ENCODE measurements around the gene BEST1. TPM values are rescaled to one million over a fixed set of nuclear protein-coding genes. Genes with fewer than 3 reads are reported as not detected.

The BEST1 gene
- total and polyA plus RNA-seq, 2 of the 13 experiments (the other 11 are each of a cell fraction or from before 2014, with no cell fraction given): 0.09 to 0.65 TPM

DNA sequence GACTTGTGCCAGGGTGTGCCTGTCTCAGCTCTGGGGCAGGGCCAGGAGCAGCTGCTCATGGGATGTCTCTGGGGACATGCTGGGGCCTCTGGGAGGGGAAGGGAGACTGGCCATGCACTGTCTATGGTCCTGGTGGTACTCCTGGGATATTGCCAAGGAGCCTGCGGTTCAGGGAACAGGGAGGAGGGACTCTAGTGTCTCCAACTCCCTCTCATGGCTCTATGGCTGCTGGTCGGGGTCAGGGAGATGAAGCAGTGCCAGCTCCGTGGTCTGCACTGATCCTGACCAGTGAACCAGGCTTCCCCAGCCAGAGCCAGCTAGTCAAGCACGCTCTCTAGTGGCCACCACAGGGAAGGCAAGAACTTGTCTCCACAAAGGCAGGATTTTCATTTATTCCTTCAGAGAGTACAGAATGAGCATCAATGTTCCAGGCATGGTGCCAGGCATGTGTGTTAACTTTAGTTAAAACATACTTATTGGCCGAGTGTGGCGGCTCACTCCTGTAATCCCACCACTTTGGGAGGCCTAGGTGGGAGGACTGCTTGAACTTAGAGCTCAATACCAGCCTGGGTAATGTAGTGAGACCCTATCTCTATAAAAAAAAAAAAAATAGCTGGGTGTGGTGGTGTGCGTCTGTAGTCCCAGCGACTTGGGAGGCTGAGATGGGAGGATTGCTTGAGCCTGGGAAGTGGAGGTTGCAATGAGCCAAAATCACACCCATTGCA is 2.5 kb upstream of the BEST1 start (continued):
- TF ChIP-seq FOXM1 (CRISPR knock-in tag; IDR thresholded peaks at IDR 0.05): no peak
- TF ChIP-seq, protein P1, sequence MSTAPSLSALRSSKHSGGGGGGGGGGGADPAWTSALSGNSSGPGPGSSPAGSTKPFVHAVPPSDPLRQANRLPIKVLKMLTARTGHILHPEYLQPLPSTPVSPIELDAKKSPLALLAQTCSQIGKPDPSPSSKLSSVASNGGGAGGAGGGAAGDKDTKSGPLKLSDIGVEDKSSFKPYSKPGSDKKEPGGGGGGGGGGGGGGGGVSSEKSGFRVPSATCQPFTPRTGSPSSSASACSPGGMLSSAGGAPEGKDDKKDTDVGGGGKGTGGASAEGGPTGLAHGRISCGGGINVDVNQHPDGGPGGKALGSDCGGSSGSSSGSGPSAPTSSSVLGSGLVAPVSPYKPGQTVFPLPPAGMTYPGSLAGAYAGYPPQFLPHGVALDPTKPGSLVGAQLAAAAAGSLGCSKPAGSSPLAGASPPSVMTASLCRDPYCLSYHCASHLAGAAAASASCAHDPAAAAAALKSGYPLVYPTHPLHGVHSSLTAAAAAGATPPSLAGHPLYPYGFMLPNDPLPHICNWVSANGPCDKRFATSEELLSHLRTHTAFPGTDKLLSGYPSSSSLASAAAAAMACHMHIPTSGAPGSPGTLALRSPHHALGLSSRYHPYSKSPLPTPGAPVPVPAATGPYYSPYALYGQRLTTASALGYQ (CRISPR knock-in tag; IDR thresholded peaks at IDR 0.05): no peak
- TF ChIP-seq KDM5A (IDR thresholded peaks at IDR 0.05; ENCODE audit: borderline replicate concordance, low read length): no peak
- 0 out of 2 replicates have a peak, but pooled peaks have one; percentile 32 for TF ChIP-seq ZNF543 (CRISPR knock-in tag; IDR thresholded peaks at IDR 0.05)
- no peak for TF ChIP-seq STAT5B (CRISPR knock-in tag; IDR thresholded peaks at IDR 0.05)
- no peak for TF ChIP-seq ZNF564 (CRISPR knock-in tag; IDR thresholded peaks at IDR 0.05)
- no peak for TF ChIP-seq SMARCE1 (IDR thresholded peaks at IDR 0.05; ENCODE audit: borderline replicate concordance)
- no peak for TF ChIP-seq BRCA1 (CRISPR knock-in tag; IDR thresholded peaks at IDR 0.05)
- no peak for TF ChIP-seq ZC3H13 (CRISPR knock-in tag; IDR thresholded peaks at IDR 0.05)
- no peak for TF ChIP-seq ZNF33A (CRISPR knock-in tag; IDR thresholded peaks at IDR 0.05; ENCODE audit: borderline replicate concordance)
- TF ChIP-seq CEBPG (CRISPR knock-in tag; IDR thresholded peaks at IDR 0.05): no peak
- TF ChIP-seq, protein P2, sequence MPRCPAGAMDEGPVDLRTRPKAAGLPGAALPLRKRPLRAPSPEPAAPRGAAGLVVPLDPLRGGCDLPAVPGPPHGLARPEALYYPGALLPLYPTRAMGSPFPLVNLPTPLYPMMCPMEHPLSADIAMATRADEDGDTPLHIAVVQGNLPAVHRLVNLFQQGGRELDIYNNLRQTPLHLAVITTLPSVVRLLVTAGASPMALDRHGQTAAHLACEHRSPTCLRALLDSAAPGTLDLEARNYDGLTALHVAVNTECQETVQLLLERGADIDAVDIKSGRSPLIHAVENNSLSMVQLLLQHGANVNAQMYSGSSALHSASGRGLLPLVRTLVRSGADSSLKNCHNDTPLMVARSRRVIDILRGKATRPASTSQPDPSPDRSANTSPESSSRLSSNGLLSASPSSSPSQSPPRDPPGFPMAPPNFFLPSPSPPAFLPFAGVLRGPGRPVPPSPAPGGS (CRISPR knock-in tag; IDR thresholded peaks at IDR 0.05): no peak
- TF ChIP-seq, protein P3, sequence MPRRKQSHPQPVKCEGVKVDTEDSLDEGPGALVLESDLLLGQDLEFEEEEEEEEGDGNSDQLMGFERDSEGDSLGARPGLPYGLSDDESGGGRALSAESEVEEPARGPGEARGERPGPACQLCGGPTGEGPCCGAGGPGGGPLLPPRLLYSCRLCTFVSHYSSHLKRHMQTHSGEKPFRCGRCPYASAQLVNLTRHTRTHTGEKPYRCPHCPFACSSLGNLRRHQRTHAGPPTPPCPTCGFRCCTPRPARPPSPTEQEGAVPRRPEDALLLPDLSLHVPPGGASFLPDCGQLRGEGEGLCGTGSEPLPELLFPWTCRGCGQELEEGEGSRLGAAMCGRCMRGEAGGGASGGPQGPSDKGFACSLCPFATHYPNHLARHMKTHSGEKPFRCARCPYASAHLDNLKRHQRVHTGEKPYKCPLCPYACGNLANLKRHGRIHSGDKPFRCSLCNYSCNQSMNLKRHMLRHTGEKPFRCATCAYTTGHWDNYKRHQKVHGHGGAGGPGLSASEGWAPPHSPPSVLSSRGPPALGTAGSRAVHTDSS (CRISPR knock-in tag; conservative IDR thresholded peaks at IDR 0.05): no peak
- peak; percentile 79; the same call in 1 of the 2 replicates for TF ChIP-seq ERF (CRISPR knock-in tag; IDR thresholded peaks at IDR 0.05)
- TF ChIP-seq, protein P4, sequence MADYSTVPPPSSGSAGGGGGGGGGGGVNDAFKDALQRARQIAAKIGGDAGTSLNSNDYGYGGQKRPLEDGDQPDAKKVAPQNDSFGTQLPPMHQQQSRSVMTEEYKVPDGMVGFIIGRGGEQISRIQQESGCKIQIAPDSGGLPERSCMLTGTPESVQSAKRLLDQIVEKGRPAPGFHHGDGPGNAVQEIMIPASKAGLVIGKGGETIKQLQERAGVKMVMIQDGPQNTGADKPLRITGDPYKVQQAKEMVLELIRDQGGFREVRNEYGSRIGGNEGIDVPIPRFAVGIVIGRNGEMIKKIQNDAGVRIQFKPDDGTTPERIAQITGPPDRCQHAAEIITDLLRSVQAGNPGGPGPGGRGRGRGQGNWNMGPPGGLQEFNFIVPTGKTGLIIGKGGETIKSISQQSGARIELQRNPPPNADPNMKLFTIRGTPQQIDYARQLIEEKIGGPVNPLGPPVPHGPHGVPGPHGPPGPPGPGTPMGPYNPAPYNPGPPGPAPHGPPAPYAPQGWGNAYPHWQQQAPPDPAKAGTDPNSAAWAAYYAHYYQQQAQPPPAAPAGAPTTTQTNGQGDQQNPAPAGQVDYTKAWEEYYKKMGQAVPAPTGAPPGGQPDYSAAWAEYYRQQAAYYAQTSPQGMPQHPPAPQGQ (CRISPR knock-in tag; IDR thresholded peaks at IDR 0.05; ENCODE audit: borderline replicate concordance): no peak
- no peak for TF ChIP-seq GTF2F1 (IDR thresholded peaks at IDR 0.05; ENCODE audit: low read length)
- no peak for TF ChIP-seq LCORL (IDR thresholded peaks at IDR 0.05)
- 0 out of 2 replicates have a peak, but pooled peaks have one; percentile 41 for TF ChIP-seq LCORL (CRISPR knock-in tag; IDR thresholded peaks at IDR 0.05)
- no peak for TF ChIP-seq ZNF510 (CRISPR knock-in tag; IDR thresholded peaks at IDR 0.05; ENCODE audit: low read depth)
- TF ChIP-seq, protein P5, sequence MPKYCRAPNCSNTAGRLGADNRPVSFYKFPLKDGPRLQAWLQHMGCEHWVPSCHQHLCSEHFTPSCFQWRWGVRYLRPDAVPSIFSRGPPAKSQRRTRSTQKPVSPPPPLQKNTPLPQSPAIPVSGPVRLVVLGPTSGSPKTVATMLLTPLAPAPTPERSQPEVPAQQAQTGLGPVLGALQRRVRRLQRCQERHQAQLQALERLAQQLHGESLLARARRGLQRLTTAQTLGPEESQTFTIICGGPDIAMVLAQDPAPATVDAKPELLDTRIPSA (CRISPR knock-in tag; IDR thresholded peaks at IDR 0.05; ENCODE audit: borderline replicate concordance): no peak
- TF ChIP-seq ZNF430 (CRISPR knock-in tag; IDR thresholded peaks at IDR 0.05): no peak
- TF ChIP-seq MBNL3 (CRISPR knock-in tag; conservative IDR thresholded peaks at IDR 0.05): no peak
- TF ChIP-seq, protein P6, sequence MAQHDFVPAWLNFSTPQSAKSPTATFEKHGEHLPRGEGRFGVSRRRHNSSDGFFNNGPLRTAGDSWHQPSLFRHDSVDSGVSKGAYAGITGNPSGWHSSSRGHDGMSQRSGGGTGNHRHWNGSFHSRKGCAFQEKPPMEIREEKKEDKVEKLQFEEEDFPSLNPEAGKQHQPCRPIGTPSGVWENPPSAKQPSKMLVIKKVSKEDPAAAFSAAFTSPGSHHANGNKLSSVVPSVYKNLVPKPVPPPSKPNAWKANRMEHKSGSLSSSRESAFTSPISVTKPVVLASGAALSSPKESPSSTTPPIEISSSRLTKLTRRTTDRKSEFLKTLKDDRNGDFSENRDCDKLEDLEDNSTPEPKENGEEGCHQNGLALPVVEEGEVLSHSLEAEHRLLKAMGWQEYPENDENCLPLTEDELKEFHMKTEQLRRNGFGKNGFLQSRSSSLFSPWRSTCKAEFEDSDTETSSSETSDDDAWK (CRISPR knock-in tag; IDR thresholded peaks at IDR 0.05): no peak
